AG09319 (cell line): ENCODE measurements around the gene EXOC3.
"Not testable (repeated sequence)": the region's sequence is repeated elsewhere in the genome, so short reads cannot be mapped to it uniquely, and the experiment has no call there.

ENCODE experiments used
- DNase-seq: peaks from one replicate; pipeline ENCODE4 v3.0.0-alpha.2; 2010; ENCODE audit warnings: low read depth; ENCODE audit errors: extremely low read depth
- TF ChIP-seq, protein P1 (sequence below): IDR thresholded peaks from 2 replicates; pipeline ENCODE4 v1.5.1; 2011; ENCODE audit warnings: low read depth, mild to moderate bottlenecking, inconsistent platforms, low read length, moderate library complexity

EXOC3 gene

DNA sequence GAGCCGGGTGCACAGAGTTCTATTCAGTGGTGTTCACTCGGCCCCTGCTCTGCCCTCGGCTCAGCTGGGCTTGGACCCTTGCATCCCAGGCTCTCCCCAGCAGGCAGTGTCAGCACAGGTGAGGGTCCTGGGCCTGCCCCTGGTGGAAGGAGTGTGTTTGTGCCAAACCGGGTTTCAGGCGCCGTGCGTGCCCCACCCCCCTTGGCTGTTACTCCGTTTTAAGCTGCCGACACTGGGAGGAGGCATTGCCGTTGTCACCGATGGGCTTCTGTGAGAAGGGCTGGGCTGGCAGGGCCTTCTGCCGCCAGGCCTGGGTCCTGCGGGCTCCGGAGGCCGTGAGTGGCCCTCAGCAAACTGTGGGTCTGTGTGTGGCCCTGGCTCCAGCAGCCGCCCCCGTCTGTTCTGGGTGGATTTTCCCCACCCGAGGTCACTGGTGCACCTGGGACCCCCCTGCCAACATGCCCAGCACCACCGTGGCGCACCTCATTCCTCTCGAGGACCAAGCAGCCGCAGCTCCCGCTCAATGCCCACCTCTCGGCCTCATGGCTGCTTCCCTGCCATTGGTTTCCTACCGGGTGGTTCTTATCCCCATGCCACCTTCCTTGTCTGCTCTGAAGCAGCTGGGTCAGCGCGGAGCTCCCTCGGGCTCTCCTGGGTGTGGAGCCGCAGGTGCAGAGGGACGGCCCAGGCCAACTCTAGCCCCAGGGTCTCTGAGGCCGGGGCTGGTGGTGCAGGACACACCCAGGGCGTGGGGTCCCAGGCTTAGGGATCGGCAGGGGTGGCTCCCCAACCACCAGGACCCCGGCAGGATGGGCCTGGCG, 44.3 kb upstream of the EXOC3 start:
- DNase-seq, result no peak
- TF ChIP-seq, protein P1, sequence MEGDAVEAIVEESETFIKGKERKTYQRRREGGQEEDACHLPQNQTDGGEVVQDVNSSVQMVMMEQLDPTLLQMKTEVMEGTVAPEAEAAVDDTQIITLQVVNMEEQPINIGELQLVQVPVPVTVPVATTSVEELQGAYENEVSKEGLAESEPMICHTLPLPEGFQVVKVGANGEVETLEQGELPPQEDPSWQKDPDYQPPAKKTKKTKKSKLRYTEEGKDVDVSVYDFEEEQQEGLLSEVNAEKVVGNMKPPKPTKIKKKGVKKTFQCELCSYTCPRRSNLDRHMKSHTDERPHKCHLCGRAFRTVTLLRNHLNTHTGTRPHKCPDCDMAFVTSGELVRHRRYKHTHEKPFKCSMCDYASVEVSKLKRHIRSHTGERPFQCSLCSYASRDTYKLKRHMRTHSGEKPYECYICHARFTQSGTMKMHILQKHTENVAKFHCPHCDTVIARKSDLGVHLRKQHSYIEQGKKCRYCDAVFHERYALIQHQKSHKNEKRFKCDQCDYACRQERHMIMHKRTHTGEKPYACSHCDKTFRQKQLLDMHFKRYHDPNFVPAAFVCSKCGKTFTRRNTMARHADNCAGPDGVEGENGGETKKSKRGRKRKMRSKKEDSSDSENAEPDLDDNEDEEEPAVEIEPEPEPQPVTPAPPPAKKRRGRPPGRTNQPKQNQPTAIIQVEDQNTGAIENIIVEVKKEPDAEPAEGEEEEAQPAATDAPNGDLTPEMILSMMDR, result no peak

GRCh38 chr5:399296-400281, 43.4 kb upstream of the EXOC3 start:
- peak; percentile 98 for DNase-seq
- TF ChIP-seq, protein P1, result peak; percentile 1; the same call in 1 of the 2 replicates

GRCh38 chr5:400282-401145, 42.5 kb upstream of the EXOC3 start:
- TF ChIP-seq, protein P1, result no peak
- DNase-seq, result peak; percentile 89

DNA sequence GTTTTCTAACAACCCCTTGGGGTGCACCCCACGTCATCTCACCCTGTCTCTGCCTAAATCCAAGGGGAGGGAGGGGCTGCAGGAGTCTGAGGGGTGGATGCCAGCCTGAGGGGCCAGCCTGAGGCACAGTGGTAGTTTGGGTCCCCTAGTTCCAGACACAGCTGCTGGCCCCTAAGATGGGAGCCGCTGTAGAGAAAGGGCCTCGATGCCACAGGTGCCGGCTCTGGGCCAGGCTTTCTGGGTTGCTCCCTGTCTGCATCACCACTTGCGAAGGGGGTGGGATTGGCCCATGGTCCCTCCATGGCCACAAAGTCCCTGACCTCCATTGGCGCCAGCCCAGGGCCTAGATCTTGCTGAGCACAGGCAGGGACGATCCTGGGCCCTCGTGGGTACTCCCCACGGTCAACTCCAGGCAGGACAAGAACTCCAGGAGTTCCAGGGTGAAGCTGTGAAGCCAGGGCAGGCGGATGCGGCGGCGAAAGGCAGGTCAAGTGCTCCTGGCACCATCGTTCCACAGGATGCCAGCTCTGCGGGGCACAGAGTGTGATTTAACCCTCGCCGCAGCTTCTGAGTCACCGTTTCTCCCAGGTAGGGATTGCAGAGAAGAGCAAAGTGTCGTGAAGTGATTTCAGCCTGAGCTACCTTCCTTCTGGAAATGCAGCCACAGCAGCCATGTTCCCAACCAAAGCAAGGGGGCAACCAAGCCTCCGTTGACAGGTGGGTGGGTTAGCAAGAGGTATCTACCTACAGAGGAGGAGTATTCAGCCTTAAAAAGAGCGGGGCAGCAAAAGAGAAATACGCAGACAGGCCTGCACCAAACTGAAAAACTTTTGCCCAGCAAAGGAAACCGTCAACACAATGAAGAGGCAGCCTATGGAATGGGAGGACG, 41.6 kb upstream of the EXOC3 start:
- TF ChIP-seq, protein P1, result no peak
- DNase-seq, result no peak

- not testable (repeated sequence) for DNase-seq
Measured at GRCh38 chr5:402219-402614, 40.8 kb upstream of the EXOC3 start.

GRCh38 chr5:402615-403359, 40.2 kb upstream of the EXOC3 start:
- DNase-seq, result no peak
- TF ChIP-seq, protein P1, result no peak
